Uterus (tissue), 2 donors: ENCODE results near the gene EMC10.

Experiments
- CTCF ChIP-seq, 4 experiments: fragments of 200-600 bp in 2 of 4; fragments of 450-650 bp in 2 of 4; sonication (generic) in 2 of 4; IDR thresholded peaks; one replicate each; pipeline ENCODE4 v1.5.1; 2016 to 2019; ENCODE audit warnings: antibody characterized with exemption in 4 of 4, mild to moderate bottlenecking in 2 of 4, moderate library complexity in 1 of 4
- POLR2A ChIP-seq, 2 donors: fragments of 450-650 bp; IDR thresholded peaks; one replicate each; pipeline ENCODE4 v1.6.1; 2016; ENCODE audit warnings: antibody characterized with exemption in 2 of 2, mild to moderate bottlenecking in 1 of 2, moderate library complexity in 1 of 2

- TF ChIP-seq CTCF (IDR thresholded peaks at IDR 0.05) (no peak), POLR2A (IDR thresholded peaks at IDR 0.05) (no peak)
These were observed 58.2 kb downstream of the EMC10 start for GRCh38 chr19:50534478-50534877.
